Islet of Langerhans (tissue), 1 donor: ENCODE measurements around the gene COMMD3.
A peak's percentile ranks its signal among the peaks of the same experiment; 100 is the strongest.
"Not testable (repeated sequence)": the region's sequence is repeated elsewhere in the genome, so short reads cannot be mapped to it uniquely, and the experiment has no call there.

ENCODE experiments used
- FAIRE-seq: peaks from one replicate; lab custom pipeline; 2011; peaks lifted over from hg19 to GRCh38; lab: Jason Lieb, UNC

Gene COMMD3

DNA sequence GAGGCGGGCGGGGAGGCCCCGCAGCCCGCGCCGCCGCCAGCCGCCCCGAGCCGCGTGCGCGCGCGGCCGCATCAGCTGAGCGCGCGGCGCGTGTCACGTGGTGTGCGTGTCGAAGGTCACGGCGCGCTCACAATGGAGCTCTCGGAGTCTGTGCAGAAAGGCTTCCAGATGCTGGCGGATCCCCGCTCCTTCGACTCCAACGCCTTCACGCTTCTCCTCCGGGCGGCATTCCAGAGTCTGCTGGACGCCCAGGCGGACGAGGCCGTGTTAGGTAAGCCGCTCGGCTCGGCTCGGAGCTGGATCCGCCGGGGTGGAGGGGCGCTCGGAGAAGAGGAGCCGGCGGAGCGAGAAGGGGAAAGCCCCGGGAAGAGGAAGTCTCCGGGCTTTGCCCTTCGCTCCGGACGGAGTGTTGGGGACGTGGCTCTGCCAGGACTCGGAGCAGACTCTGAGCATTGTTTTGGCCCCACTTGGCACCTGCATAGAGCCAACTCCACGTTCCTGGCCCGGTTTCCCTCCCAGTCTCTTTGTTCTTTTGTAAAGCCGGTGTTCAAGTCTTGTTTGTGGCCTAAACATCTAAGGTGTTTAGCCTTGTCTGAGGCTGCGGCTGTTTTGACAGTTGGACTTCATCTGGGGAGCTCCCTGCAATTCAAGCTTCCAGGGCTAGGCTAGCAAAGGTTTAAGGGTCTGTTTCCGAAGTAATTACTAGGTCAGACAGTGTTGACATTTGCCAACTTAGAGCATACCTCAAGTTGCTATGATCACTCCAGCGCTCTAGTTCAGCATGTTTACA is at the start of gene COMMD3:
Gene COMMD3 (plus strand): TSS at position 103 of the 790 bp plus-strand sequence. CDS start 30 bp downstream, at position 133.
- peak; percentile 9 for FAIRE-seq

DNA sequence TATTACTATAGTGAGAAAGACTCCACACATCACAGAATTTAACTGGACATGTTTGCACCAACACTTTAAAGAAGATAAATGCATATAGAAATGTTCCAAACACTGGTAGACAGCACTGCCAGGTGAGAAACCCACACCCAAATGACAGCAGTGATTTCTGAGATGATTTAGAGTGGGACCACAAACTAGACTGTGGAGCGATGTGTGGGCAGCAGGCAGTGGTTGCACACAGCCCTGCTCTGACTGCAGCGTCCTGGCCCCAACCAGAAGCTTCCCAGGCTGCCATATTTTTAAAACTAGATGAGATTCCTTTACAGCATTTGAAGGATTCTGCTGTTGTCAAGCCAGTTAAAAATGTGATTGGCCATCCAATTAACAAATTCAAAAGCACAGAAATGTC is 47.7 kb upstream of the COMMD3 start:
- FAIRE-seq: no peak

DNA sequence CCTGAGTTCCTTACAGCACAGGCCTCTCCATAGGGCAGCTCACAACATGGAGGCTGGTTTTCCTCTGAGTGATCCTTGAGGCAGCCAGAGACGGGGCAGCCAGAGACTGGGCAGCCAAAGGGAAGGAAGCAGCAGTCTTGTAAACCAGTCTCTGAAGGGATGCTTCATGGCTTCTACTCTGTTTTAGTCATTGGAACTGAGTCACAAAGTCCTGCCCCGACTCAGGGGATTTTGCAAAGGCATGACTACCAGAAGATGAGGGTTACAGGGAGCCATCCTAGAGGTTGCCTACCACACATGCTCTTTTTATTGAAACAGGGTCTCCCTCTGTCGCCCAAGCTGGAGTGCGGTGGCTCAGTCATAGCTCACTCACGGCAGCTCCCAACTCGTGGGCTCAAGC is 44.4 kb upstream of the COMMD3 start:
- no peak for FAIRE-seq

DNA sequence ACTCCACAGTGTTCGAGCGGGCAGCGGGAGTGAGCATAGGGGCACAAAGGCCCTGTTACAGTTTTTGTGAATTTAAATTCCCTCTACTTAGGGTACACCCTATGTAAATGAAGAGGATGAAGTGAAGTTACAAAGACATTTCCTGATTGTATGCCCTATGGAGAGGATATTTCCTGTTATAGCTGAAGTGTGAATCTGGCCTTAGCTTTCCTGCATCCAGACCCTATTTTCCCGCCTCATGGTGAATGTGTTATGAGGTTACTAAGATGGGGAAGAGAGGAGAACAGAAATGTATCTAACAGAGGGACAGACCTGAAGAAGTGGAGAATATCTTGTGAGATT is 37.8 kb upstream of the COMMD3 start:
- no peak for FAIRE-seq

DNA sequence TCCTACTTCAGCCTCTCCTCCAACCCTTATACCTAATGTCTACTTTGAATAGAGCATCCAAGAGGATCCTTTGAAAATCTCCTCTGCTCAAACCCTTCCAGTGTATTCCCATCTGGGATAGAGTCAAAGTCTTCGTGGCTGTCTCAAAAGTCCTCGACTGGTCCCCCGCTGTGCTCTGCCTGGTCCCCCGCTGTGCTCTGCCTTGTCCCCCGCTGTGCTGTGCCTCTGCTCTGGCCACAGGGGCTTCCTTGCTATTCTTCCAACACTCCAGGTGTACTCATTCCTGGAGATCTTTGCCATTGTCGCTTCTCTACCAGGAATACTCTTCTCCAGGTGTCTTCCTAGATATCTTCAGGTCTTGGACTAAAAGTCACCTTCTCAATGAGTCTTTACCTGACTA is 36.1 kb upstream of the COMMD3 start:
- FAIRE-seq: no peak

DNA sequence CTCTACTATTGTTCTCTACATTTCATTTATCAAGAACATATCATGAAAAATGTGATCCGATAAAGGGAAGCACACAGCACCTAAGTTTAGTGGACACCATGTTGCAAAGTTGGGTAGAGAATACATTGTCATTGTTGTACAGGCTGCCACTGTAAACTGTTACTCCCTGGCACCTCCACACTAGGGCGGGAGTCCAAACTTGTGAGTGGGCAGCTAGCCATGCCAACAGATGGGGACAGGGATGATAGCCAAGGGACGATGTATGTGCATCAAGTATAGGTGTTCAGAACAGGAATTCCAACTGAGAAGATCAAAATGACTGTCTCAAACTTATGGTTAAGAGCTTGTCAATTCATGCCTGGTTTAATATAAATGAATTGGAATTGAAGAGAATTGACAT is 31.1 kb upstream of the COMMD3 start:
- no peak for FAIRE-seq

DNA sequence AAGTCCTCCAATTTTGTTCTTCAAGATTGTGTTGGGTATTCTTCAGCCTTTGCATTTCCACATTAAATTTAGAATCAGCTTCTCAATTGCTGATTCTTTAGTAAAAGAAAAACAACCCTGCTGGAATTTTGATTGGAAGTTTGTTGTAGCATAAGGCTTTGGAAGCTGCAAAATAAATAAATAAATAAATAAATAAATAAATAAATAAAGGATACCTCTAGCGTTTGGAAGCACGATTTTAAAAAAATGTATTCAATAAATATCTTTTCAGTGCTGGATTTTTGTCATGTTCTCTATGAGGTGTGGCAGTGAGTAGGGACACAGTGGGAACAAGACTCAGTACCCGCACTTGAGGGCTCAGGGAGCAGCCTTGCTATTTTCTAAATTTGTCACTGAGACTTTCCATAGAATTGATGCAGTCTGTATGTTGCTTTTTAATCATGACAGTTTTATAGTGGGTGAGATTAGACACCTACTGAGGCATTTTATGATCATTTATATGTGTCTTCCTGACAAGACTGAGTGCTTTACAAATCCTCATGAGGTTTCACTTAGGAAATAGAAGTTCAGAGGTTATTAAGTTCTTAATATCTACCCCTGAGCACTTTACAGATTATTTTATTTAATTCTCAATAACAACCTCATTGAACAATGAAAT is 22.3 kb upstream of the COMMD3 start:
- FAIRE-seq: no peak

DNA sequence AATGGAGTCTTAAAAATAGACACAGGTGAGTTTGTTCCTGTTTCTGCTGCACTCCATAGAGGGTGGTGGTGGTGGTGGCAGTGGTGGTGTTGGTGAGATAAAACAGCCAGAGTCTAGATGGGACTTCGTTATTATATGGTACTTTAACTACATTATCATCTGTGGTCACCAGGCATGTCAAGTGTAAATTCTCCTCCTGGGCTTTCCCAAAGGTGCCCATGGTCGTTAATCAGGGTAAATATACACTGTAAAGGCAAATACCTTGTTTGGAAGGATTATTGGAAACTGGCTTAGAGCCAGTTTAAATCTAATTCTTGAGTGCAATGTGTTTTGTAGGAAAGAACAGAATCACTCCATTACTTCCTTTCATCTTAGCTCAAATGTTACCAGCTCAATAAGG is 21.5 kb upstream of the COMMD3 start:
- FAIRE-seq: no peak

DNA sequence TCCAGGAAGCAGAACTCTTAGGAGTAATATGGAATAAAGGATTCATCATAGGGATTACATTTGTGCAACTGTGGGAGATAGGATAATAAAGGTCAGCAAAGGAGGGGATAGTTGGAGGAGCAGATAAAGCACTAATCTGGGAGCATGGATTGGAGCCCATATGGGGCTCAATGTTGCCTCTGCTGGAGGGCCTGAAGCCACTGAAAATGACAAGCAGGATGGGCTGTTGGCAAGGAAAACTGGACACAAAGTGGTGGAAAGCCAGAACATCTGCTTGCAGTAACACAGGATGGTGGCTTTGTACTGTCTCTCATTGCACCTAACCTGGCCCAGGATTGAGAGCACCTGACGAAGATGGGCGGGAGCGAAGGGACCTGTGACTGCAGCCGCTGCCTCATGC is 15.0 kb upstream of the COMMD3 start:
- FAIRE-seq: no peak

DNA sequence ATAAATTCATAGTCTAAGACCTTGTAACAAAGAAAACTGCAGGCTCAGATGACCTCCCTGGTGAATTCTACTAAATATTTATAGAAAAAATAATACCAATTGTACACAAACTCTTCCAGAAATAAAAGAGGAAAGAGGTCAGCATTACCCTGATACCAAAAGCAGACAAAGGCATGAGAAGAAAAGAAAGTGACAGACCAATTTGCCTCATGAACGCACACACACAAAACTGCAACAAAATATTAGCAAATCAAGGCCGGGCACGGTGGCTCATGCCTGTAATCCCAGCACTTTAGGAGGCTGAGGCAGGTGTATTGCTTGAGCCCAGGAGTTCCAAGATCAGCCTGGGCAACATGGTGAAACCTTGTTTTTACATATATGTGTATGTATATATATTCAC is 12.7 kb upstream of the COMMD3 start:
- no peak for FAIRE-seq

DNA sequence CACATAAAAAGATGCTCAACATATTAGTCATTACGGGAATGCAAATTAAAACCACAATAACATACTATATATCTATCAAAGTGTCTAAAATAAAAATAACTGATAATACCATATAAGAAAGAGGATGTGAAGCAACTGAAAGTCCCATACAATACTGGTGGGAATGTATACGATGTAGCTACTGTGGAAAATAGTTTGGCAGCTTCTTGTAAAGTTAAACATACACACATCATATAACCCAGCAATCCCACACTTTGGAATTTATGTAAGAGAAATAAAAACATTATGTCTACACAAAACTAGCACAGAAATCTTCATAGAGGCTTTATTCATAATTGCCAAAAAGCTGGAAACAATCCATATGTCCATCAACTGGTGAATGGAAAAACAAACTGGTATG is 10.5 kb upstream of the COMMD3 start:
- no peak for FAIRE-seq

DNA sequence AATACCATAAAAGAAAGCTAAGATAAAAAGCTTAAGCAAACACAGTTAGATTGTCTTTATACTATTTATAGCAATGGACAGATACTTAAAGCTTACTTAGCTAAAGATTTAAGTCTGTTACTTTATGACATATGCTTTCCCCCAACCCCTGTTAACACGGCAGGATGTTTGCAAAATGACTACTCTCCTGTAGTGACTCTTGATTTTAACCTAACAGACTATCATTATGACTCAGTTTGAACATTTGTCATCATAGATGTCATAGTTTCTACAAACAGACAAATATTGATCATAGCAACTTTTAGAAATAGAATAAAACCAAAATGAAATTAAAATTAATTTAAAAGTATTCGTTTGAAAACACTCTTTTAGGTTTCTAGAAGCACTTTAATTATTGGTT is 7.8 kb upstream of the COMMD3 start:
- peak; percentile 83 for FAIRE-seq

DNA sequence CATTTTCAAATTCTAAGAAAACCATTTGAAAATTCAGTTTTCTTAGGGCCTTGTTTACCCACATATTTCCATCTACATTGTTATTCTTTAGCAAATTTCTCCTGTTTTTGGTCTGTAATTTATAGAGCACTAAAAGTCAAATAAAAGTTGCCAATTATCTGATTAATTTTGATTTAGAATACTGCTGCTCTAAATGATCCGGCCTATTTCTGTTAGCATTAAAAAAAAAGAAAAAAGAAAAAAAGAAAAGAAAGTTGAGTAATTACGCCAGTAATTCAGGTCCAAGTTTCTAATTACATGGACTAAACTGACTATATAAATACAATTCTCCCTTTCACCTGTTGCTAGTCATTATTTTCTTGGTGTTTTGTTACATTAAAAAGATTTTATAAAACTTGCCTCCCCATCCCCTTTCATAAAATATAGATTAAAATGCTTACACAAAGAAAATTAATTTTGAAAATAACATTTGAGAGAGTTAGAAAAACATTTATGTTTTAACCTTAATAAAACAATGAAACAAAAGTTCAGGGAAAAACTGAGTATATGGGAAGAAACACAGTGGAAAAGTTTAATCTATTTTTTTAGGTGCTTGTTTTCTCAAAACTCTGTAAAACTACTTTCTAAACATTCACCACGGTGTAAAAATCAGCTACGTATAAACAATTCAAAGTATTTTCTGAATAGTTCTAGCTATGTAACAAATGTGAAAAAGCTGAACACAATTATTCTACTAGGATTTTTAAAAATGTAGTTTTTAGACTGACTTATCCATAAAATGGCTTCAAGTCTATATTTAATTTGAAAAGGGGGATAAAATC is 6.8 kb upstream of the COMMD3 start:
- peak; percentile 47 for FAIRE-seq

DNA sequence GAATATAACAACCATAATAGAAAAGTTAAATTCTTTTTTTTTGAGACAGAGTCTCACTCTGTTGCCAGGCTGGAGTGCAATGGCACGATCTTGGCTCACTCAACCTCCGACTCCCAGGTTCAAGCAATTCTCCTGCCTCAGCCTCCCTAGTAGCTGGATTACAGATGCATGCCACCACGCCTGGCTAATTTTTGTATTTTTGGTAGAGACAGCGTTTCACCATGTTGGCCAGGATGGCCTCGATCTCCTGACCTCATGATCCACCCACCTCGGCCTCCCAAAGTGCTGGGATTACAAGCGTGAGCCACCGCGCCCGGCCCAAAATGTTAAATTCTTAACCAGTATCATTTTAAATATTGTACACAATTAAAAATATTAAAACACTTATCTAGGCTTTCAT is 6.2 kb upstream of the COMMD3 start:
- not testable (repeated sequence) for FAIRE-seq

DNA sequence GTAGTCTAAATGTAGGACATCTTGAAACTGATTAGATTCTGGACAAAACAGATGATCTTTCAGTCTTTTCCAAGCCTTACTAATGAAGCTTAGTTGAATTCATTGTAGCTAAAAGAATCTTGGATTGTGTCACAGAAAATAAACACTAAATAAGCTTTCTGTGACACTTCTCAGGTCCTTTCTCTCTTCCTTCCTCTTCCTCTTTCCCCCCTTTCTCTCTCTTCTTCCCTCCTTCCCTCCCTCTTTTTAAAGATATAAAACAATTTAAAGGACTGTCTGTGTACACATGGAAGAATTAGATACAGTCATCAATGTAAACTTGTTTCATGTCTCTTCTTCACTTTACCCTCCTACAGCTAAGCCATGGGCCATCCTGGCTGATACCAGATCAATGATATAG is 5.3 kb upstream of the COMMD3 start:
- no peak for FAIRE-seq

DNA sequence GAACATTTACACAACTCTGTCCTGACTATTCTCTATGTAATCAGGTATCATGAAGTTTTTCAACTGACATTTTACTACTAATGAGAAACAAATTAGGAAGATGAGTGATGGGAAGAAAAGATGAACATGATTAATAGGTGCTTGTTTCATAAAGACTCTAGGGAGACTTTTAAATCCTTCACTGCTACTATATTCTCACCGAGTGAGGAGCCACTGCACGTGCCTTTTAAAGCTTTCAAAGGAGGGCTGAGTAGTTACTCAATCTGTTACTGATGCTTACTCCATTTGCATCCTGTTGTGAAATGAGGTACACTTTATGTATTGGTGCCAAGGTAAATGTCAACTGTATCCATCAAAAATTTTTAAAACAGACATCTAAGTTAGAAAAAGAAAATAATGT is 1.3 kb upstream of the COMMD3 start:
- FAIRE-seq: no peak

DNA sequence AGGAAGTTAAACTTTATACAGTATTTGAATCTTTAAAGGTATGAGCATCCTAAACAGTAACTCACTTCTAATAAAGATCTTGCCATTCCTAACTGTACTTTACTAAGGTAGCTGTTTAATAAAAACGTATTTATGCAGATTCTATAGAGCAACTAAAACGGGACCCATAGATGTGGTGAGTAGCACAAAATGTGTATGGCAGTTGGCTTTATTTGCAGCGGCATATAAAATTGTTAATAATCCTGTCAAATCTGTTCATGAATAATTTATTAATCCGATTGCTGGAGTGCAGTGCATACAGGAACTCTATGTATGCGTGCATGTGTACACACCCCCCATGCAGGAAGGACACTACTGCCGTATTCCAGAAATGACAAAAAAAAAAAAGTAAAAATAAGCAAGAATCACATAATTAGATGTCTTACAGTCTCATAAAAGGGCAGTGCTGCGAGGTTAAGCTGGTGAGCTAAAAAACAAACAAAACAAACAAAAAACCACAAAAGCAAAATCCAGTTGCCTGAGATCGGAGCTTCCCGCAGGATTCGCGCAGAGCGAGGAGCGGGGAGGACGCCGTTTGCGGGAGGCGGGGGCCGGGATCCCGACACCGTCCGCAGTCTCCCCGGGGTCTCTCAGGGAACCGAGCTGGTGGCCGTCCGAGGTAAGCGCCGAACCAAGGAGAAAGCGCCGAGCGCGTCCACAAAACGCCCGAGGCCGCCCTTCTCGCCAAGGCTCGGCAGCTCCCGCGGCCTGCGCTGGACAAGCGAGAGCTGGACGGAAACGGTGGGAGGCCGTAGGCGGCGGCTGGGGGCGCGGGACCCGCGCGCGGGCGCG is 518 bp upstream of the COMMD3 start:
- no peak for FAIRE-seq

DNA sequence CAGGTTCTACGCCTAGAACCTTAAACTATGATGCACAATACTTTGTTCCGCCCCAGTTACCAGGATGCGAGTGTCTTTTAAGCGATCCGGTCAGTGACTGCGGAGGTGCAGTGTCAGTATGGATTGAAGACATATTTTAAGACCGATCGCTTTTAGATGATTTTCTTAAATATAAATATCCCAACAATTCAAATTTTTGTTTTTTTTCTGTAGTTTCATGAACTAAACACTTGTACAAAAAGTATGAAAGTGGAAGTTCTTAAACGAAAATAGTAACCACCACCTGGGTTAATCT is 835 bp downstream of the COMMD3 start:
- FAIRE-seq: no peak

DNA sequence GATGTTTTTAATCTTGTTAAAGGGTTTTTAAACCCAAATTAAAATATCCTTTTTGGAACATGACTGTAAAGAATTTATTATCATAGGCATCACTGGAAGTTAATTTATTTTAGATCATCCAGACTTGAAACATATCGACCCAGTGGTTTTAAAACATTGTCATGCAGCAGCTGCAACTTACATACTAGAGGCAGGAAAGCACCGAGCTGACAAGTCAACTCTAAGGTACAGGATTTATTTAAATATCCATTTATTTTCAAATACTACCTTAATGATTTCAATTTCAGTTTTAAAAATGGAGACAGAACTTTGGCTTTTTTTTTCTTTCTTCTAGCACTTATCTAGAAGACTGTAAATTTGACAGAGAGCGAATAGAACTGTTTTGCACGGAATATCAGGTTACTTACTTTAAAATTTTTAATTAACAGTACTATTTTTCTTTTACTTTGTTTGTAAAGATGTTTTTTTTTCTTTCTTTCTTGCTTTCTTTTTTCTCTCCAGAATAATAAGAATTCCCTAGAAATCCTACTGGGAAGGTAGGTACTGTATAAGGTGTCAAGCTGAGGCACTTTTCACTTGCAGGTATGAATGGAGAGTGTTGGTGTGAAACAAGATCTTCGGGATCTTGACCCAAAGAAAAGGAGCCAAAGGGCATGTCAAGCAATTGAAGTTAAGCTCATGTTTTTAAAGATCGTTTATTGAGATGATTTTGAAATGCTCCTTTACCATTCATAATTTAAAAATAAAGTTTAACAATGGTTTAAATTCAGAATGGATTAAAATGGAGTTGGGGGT is 1.8 kb downstream of the COMMD3 start:
- peak; percentile 30 for FAIRE-seq

DNA sequence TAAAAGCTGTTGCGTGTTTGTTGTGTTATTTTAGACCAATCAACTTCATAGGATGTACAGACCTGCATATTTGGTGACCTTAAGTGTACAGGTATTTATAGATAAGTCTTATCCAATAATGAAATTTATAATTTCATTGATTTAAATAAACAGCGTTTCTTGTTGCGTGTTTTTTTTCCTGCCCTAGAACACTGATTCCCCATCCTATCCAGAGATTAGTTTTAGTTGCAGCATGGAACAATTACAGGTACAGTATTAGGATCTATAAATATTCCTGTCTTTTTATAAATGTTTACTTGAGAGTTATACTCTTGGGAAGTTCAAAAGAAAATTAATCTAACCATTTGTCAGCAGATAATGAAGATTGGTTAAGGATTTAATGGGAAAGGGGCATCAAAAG is 2.6 kb downstream of the COMMD3 start:
- no peak for FAIRE-seq

DNA sequence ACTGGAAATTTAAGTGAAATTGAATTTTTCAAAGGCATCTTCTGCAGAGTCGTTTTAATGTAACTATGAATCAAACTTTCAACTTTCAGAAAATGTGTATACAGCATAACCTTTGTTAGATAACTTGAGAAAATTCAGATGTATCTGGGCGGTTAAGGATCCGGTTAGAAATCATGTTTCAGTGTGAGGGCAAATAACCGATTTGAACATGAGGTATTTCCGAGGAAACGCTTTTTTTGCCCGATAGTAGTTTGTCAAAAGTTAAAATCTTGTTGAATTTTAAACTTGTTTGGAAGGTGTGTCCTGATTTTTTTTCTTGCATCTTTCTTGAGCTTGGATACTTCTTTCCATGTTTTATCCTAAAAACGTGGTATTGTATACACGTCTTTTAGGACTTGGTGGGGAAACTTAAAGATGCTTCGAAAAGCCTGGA is 3.4 kb downstream of the COMMD3 start:
- peak; percentile 13 for FAIRE-seq
